Measurements from ENCODE around the gene SCTR. TPM values are rescaled to one million over a fixed set of nuclear protein-coding genes. Genes with fewer than 3 reads are reported as not detected.

Gene SCTR
- total and polyA plus RNA-seq, 2 donors (not counting 1 experiment from before 2014, with no cell fraction given) = not detected

GRCh38 chr2:119548516-119549120, 24.3 kb upstream of the SCTR start:
- Mint-ChIP-seq H3K27ac (no peak overlapping the region), H3K4me3 (no peak overlapping the region), H3K4me1 (peaks cover 6% of the 10 kb centered on the region), H3K27me3 (peaks cover 40% of the 10 kb centered on the region), H3K9me3 (ENCODE audit: insufficient read depth) (no peaks in the 10 kb centered on the region)
- Histone ChIP-seq H3K4me2 (replicated peaks; ENCODE audit: low read depth, low read length, poor library complexity, severe bottlenecking) (no peak overlapping the region), H3K27me3 (replicated peaks in 1 of 4; ENCODE audit: control extremely low read depth in 1 of 4, control insufficient read depth in 3 of 4, insufficient read depth in 4 of 4, low read length in 3 of 4) (peaks cover 0 to 27% (median 8%) of the 10 kb centered on the region in 4 experiments), H3K36me3 (replicated peaks in 1 of 2; ENCODE audit: control extremely low read depth in 1 of 2, control insufficient read depth in 1 of 2, extremely low read depth in 1 of 2, insufficient read depth in 2 of 2, low read length in 1 of 2) (no peaks in the 10 kb centered on the region), H3K4me1 (ENCODE audit: control insufficient read depth in 2 of 2, insufficient read depth in 2 of 2, low read length in 2 of 2) (peaks cover 5 to 8% of the 10 kb centered on the region in 2 donors), H4K20me1 (ENCODE audit: control insufficient read depth, insufficient read depth, low read length, poor library complexity, severe bottlenecking) (no peaks in the 10 kb centered on the region), H2AFZ (ENCODE audit: insufficient read depth, low read depth, low read length, poor library complexity, severe bottlenecking) (no peak overlapping the region), H3K4me3 (ENCODE audit: control extremely low read depth in 1 of 5, extremely low read depth in 1 of 5, insufficient read depth in 1 of 5, low read depth in 2 of 5, low read length in 4 of 5) (no peak overlapping the region), H3K9me3 (ENCODE audit: control extremely low read depth in 1 of 3, control insufficient read depth in 2 of 3, insufficient read depth in 1 of 3, low read length in 2 of 3) (peaks cover 0 to 8% (median 0%) of the 10 kb centered on the region in 3 donors), H3K79me2 (ENCODE audit: control insufficient read depth, insufficient read depth, low read length) (no peaks in the 10 kb centered on the region), H3K27ac (ENCODE audit: low read length in 2 of 2) (no peak overlapping the region), H3K9ac (ENCODE audit: low read length) (no peak overlapping the region)
- POLR2A ChIA-PET = no interaction called here
- WGBS (ENCODE audit: insufficient coverage) = no CpG with 5 or more reads among the region's 2 CpGs
- TF ChIP-seq, protein P1, sequence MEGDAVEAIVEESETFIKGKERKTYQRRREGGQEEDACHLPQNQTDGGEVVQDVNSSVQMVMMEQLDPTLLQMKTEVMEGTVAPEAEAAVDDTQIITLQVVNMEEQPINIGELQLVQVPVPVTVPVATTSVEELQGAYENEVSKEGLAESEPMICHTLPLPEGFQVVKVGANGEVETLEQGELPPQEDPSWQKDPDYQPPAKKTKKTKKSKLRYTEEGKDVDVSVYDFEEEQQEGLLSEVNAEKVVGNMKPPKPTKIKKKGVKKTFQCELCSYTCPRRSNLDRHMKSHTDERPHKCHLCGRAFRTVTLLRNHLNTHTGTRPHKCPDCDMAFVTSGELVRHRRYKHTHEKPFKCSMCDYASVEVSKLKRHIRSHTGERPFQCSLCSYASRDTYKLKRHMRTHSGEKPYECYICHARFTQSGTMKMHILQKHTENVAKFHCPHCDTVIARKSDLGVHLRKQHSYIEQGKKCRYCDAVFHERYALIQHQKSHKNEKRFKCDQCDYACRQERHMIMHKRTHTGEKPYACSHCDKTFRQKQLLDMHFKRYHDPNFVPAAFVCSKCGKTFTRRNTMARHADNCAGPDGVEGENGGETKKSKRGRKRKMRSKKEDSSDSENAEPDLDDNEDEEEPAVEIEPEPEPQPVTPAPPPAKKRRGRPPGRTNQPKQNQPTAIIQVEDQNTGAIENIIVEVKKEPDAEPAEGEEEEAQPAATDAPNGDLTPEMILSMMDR (IDR thresholded peaks at IDR 0.05) = no peak
- no peak for TF ChIP-seq EZH2 (IDR thresholded peaks at IDR 0.05; ENCODE audit: borderline replicate concordance, insufficient read depth, low read depth, low read length, poor library complexity, severe bottlenecking)
- intact Hi-C loops (cut with micrococcal nuclease) = no loop called here
- no peak for ATAC-seq (ENCODE audit: low read depth)
- DNase-seq = no peak
- CTCF ChIA-PET = no interaction called here

- no peaks in the 10 kb centered on the region for H3K79me2 ChIP-seq (ENCODE audit: control insufficient read depth, insufficient read depth, low read length)
- no peak overlapping the region for H3K4me3 Mint-ChIP-seq
- no peaks in the 10 kb centered on the region for H3K36me3 ChIP-seq (replicated peaks in 1 of 2; ENCODE audit: control extremely low read depth in 1 of 2, control insufficient read depth in 1 of 2, extremely low read depth in 1 of 2, insufficient read depth in 2 of 2, low read length in 1 of 2)
- no peak overlapping the region for H3K4me2 ChIP-seq (replicated peaks; ENCODE audit: low read depth, low read length, poor library complexity, severe bottlenecking)
- no peak overlapping the region for H3K27ac ChIP-seq (ENCODE audit: low read length in 2 of 2)
- POLR2A ChIA-PET = no interaction called here
- no peak for TF ChIP-seq EZH2 (IDR thresholded peaks at IDR 0.05; ENCODE audit: borderline replicate concordance, insufficient read depth, low read depth, low read length, poor library complexity, severe bottlenecking)
- TF ChIP-seq, protein P1 (IDR thresholded peaks at IDR 0.05) = no peak
- no peak overlapping the region for H3K9ac ChIP-seq (ENCODE audit: low read length)
- CTCF ChIA-PET = no interaction called here
- H3K27me3 Mint-ChIP-seq = peaks cover 51% of the 10 kb centered on the region
- no peak overlapping the region for H3K4me3 ChIP-seq (ENCODE audit: control extremely low read depth in 1 of 5, extremely low read depth in 1 of 5, insufficient read depth in 1 of 5, low read depth in 2 of 5, low read length in 4 of 5)
- no peak overlapping the region for H2AFZ ChIP-seq (ENCODE audit: insufficient read depth, low read depth, low read length, poor library complexity, severe bottlenecking)
- peaks cover 8% of the 10 kb centered on the region in 2 donors for H3K4me1 ChIP-seq (ENCODE audit: control insufficient read depth in 2 of 2, insufficient read depth in 2 of 2, low read length in 2 of 2)
- peaks cover 0 to 8% (median 0%) of the 10 kb centered on the region in 3 donors for H3K9me3 ChIP-seq (ENCODE audit: control extremely low read depth in 1 of 3, control insufficient read depth in 2 of 3, insufficient read depth in 1 of 3, low read length in 2 of 3)
- peaks cover 0 to 41% (median 16%) of the 10 kb centered on the region in 4 experiments for H3K27me3 ChIP-seq (replicated peaks in 1 of 4; ENCODE audit: control extremely low read depth in 1 of 4, control insufficient read depth in 3 of 4, insufficient read depth in 4 of 4, low read length in 3 of 4)
- intact Hi-C loops (cut with micrococcal nuclease) = no loop called here
- H3K27ac Mint-ChIP-seq = no peak overlapping the region
- ATAC-seq (ENCODE audit: low read depth) (no peak), DNase-seq (no peak)
- WGBS (ENCODE audit: insufficient coverage) = 100% methylated on average over 1 of the region's 1 CpG
- no peaks in the 10 kb centered on the region for H4K20me1 ChIP-seq (ENCODE audit: control insufficient read depth, insufficient read depth, low read length, poor library complexity, severe bottlenecking)
- H3K9me3 Mint-ChIP-seq (ENCODE audit: insufficient read depth) = no peaks in the 10 kb centered on the region
- peaks cover 11% of the 10 kb centered on the region for H3K4me1 Mint-ChIP-seq
Measured at GRCh38 chr2:119546447-119546767, 22.1 kb upstream of the SCTR start.
